ENCODE results near the gene ANKS3. TPM values are rescaled to one million over a fixed set of nuclear protein-coding genes. Genes with fewer than 3 reads are reported as not detected.

Gene ANKS3
- total RNA-seq, 2 experiments from 2014 or later = 17.6 to 21.7 TPM

GRCh38 chr16:4747906-4748681, 14.0 kb upstream of the ANKS3 start:
- intact Hi-C loops (cut with micrococcal nuclease; ENCODE audit: unreplicated experiment) = no loop called here
- POLR2A ChIA-PET = interaction anchor here (0.6 to 1.3 kb wide), 6 partner anchors 9 to 258 kb away, joined by 3 to 9 read pairs (median 3); no protein-coding TSS in a partner anchor
- H3K4me3 ChIP-seq (ENCODE audit: low read depth, low read length, poor library complexity, severe bottlenecking) = no peak overlapping the region
- no peaks in the 10 kb centered on the region for H4K20me1 ChIP-seq (ENCODE audit: insufficient read depth, low read length)
- CTCF ChIA-PET (ENCODE audit: unreplicated experiment) = no interaction called here
- H2AFZ ChIP-seq (ENCODE audit: low read length) = no peak overlapping the region
- TF ChIP-seq CTCF (conservative IDR thresholded peaks at IDR 0.05; ENCODE audit: low read length) = no peak
- H3K9me2 ChIP-seq (ENCODE audit: insufficient read depth, low read length) = no peaks in the 10 kb centered on the region
- TSS peak; percentile 36 for BruUV-seq (replicated peaks)
- H3K4me1 ChIP-seq (ENCODE audit: insufficient read depth, low read length, poor library complexity, severe bottlenecking) = peaks cover 15% of the 10 kb centered on the region
- H3K4me2 ChIP-seq (ENCODE audit: low read length) = peak overlapping the region; percentile 14; the same call in 1 of the 2 replicates
- H3K36me3 ChIP-seq (ENCODE audit: insufficient read depth, low read length) = peaks cover 19% of the 10 kb centered on the region; the same call in 1 of the 2 replicates
- H3K27ac ChIP-seq (ENCODE audit: low read depth, low read length, poor library complexity, severe bottlenecking) = no peak overlapping the region
- DNase-seq (ENCODE audit: low spot score) = no peak
- no peaks in the 10 kb centered on the region for H3K79me2 ChIP-seq (ENCODE audit: insufficient read depth, low read depth, low read length)
- H3K9me3 ChIP-seq (ENCODE audit: low read length) = no peaks in the 10 kb centered on the region

DNA sequence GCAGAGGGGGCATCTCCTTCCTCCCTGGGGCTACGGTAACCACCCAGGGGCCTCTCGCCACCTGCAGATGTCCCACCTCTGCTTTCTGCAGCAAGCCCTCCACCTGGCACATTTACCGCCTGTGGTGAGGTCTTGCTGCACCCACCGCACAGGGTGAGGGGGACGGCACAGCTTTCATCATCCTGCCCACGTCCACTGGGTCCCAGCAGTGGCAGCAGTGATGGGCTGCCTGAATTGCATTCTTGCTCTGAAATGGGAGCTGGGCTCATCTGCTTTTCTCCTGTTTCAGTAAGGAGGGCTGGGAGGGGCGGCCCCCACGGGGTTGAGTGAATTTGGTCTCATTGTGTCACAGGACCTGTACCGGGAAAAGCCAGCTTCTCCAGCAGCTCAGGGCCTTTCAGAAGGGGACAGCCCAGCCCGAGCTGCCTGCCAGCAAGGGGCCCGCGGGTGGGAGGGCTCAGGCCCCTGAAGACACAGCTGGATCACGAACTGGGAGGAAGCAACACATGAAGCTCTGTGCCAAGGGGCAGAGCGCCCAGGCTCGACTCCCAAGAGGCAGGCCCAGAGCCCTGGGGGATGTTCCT, 13.0 kb upstream of the ANKS3 start:
- Histone ChIP-seq H3K9me3 (ENCODE audit: low read length) (no peaks in the 10 kb centered on the region), H3K36me3 (ENCODE audit: insufficient read depth, low read length) (peaks cover 10% of the 10 kb centered on the region; the same call in 1 of the 2 replicates), H4K20me1 (ENCODE audit: insufficient read depth, low read length) (no peaks in the 10 kb centered on the region), H3K9me2 (ENCODE audit: insufficient read depth, low read length) (no peaks in the 10 kb centered on the region), H3K79me2 (ENCODE audit: insufficient read depth, low read depth, low read length) (no peaks in the 10 kb centered on the region), H3K4me1 (ENCODE audit: insufficient read depth, low read length, poor library complexity, severe bottlenecking) (peaks cover 15% of the 10 kb centered on the region), H2AFZ (ENCODE audit: low read length) (no peak overlapping the region), H3K4me3 (ENCODE audit: low read depth, low read length, poor library complexity, severe bottlenecking) (no peak overlapping the region), H3K27ac (ENCODE audit: low read depth, low read length, poor library complexity, severe bottlenecking) (no peak overlapping the region), H3K4me2 (ENCODE audit: low read length) (no peak overlapping the region)
- no TSS peak for BruUV-seq (replicated peaks)
- no peak for DNase-seq (ENCODE audit: low spot score)
- CTCF ChIA-PET (ENCODE audit: unreplicated experiment) = no interaction called here
- TF ChIP-seq CTCF (conservative IDR thresholded peaks at IDR 0.05; ENCODE audit: low read length) (no peak), EZH2phosphoT487 (IDR thresholded peaks at IDR 0.05; ENCODE audit: borderline replicate concordance, low read depth, low read length) (no peak)
- POLR2A ChIA-PET = interaction anchor here (0.8 to 1.3 kb wide), 4 partner anchors 8 to 21 kb away, joined by 3 to 7 read pairs (median 3); partner anchors contain the start of genes ANKS3 and DNAAF8
- intact Hi-C loops (cut with micrococcal nuclease; ENCODE audit: unreplicated experiment) = no loop called here

DNA sequence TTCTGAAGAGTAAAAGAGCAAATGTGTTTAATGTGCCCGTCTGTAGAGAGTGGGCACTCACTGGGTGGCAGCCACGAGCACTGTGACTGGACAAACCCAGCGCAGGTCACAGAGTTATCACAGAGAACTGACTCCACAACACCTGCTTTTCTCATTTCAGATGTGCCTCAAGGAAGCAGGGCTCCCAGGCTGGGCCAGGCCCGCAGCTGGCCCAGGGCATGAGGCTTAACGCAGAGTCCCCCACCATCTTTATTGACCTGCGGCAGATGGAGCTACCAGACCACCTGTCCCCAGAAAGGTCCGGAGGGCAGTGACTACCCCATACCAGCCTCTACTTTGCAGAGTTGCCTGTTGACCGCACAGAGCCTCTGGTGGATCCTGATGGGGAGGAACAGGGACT, 12.1 kb upstream of the ANKS3 start:
- Histone ChIP-seq H2AFZ (ENCODE audit: low read length) (no peak overlapping the region), H3K9me2 (ENCODE audit: insufficient read depth, low read length) (no peaks in the 10 kb centered on the region), H3K4me3 (ENCODE audit: low read depth, low read length, poor library complexity, severe bottlenecking) (no peak overlapping the region), H3K36me3 (ENCODE audit: insufficient read depth, low read length) (peaks cover under 1% of the 10 kb centered on the region; the same call in 1 of the 2 replicates), H4K20me1 (ENCODE audit: insufficient read depth, low read length) (no peaks in the 10 kb centered on the region), H3K4me1 (ENCODE audit: insufficient read depth, low read length, poor library complexity, severe bottlenecking) (peaks cover 15% of the 10 kb centered on the region), H3K9me3 (ENCODE audit: low read length) (no peaks in the 10 kb centered on the region), H3K27ac (ENCODE audit: low read depth, low read length, poor library complexity, severe bottlenecking) (no peak overlapping the region), H3K79me2 (ENCODE audit: insufficient read depth, low read depth, low read length) (no peaks in the 10 kb centered on the region), H3K4me2 (ENCODE audit: low read length) (no peak overlapping the region)
- BruUV-seq (replicated peaks) = no TSS peak
- no peak for TF ChIP-seq CTCF (conservative IDR thresholded peaks at IDR 0.05; ENCODE audit: low read length)
- no peak for TF ChIP-seq EZH2phosphoT487 (IDR thresholded peaks at IDR 0.05; ENCODE audit: borderline replicate concordance, low read depth, low read length)
- intact Hi-C loops (cut with micrococcal nuclease; ENCODE audit: unreplicated experiment) = no loop called here
- CTCF ChIA-PET (ENCODE audit: unreplicated experiment) = no interaction called here
- POLR2A ChIA-PET = no interaction called here
- DNase-seq (ENCODE audit: low spot score) = no peak
